ENCODE data around the gene GPX7.

GPX7 gene

GRCh38 chr1:52623812-52624211 is 21.6 kb downstream of the GPX7 start:
- no peaks in the 10 kb centered on the region for H3K9me3 ChIP-seq (ENCODE audit: control insufficient read depth, low read length)
- H3K36me3 ChIP-seq (ENCODE audit: control insufficient read depth, insufficient read depth, low read length) = no peaks in the 10 kb centered on the region
- no peaks in the 10 kb centered on the region for H3K4me1 ChIP-seq (ENCODE audit: control insufficient read depth, insufficient read depth, low read length, poor library complexity, severe bottlenecking)
- H3K27ac ChIP-seq (ENCODE audit: insufficient read depth, low read length, poor library complexity, severe bottlenecking) = no peak overlapping the region
- no peak for DNase-seq
- no peaks in the 10 kb centered on the region for H3K27me3 ChIP-seq (replicated peaks; ENCODE audit: control insufficient read depth, insufficient read depth, low read length, poor library complexity, severe bottlenecking)
- H3K4me3 ChIP-seq (ENCODE audit: insufficient read depth, low read depth, low read length, poor library complexity, severe bottlenecking) = no peak overlapping the region

GRCh38 chr1:52627028-52627427 is 24.9 kb downstream of the GPX7 start:
- Histone ChIP-seq H3K27ac (ENCODE audit: insufficient read depth, low read length, poor library complexity, severe bottlenecking) (no peak overlapping the region), H3K4me1 (ENCODE audit: control insufficient read depth, insufficient read depth, low read length, poor library complexity, severe bottlenecking) (peaks cover 8% of the 10 kb centered on the region), H3K36me3 (ENCODE audit: control insufficient read depth, insufficient read depth, low read length) (no peaks in the 10 kb centered on the region), H3K27me3 (replicated peaks; ENCODE audit: control insufficient read depth, insufficient read depth, low read length, poor library complexity, severe bottlenecking) (no peaks in the 10 kb centered on the region), H3K4me3 (ENCODE audit: insufficient read depth, low read depth, low read length, poor library complexity, severe bottlenecking) (no peak overlapping the region), H3K9me3 (ENCODE audit: control insufficient read depth, low read length) (no peaks in the 10 kb centered on the region)
- DNase-seq = no peak

- H3K9me3 ChIP-seq (ENCODE audit: control insufficient read depth, low read length) = no peaks in the 10 kb centered on the region
- no peak overlapping the region for H3K27ac ChIP-seq (ENCODE audit: insufficient read depth, low read length, poor library complexity, severe bottlenecking)
- DNase-seq = no peak
- H3K4me3 ChIP-seq (ENCODE audit: insufficient read depth, low read depth, low read length, poor library complexity, severe bottlenecking) = no peak overlapping the region
- no peaks in the 10 kb centered on the region for H3K27me3 ChIP-seq (replicated peaks; ENCODE audit: control insufficient read depth, insufficient read depth, low read length, poor library complexity, severe bottlenecking)
- peaks cover 22% of the 10 kb centered on the region for H3K4me1 ChIP-seq (ENCODE audit: control insufficient read depth, insufficient read depth, low read length, poor library complexity, severe bottlenecking)
- no peaks in the 10 kb centered on the region for H3K36me3 ChIP-seq (ENCODE audit: control insufficient read depth, insufficient read depth, low read length)
Measured at GRCh38 chr1:52628614-52629324, 26.6 kb downstream of the GPX7 start.

GRCh38 chr1:52629325-52629643 is 27.1 kb downstream of the GPX7 start:
- Histone ChIP-seq H3K27ac (ENCODE audit: insufficient read depth, low read length, poor library complexity, severe bottlenecking) (no peak overlapping the region), H3K27me3 (replicated peaks; ENCODE audit: control insufficient read depth, insufficient read depth, low read length, poor library complexity, severe bottlenecking) (no peaks in the 10 kb centered on the region), H3K9me3 (ENCODE audit: control insufficient read depth, low read length) (no peaks in the 10 kb centered on the region), H3K4me1 (ENCODE audit: control insufficient read depth, insufficient read depth, low read length, poor library complexity, severe bottlenecking) (peaks cover 28% of the 10 kb centered on the region), H3K4me3 (ENCODE audit: insufficient read depth, low read depth, low read length, poor library complexity, severe bottlenecking) (no peak overlapping the region), H3K36me3 (ENCODE audit: control insufficient read depth, insufficient read depth, low read length) (no peaks in the 10 kb centered on the region)
- no peak for DNase-seq

GRCh38 chr1:52629667-52630066 is 27.5 kb downstream of the GPX7 start:
- H3K9me3 ChIP-seq (ENCODE audit: control insufficient read depth, low read length) = no peaks in the 10 kb centered on the region
- H3K36me3 ChIP-seq (ENCODE audit: control insufficient read depth, insufficient read depth, low read length) = no peaks in the 10 kb centered on the region

GRCh38 chr1:52631759-52632331 is 29.7 kb downstream of the GPX7 start:
- DNase-seq = no peak
- H3K36me3 ChIP-seq (ENCODE audit: control insufficient read depth, insufficient read depth, low read length) = no peaks in the 10 kb centered on the region
- H3K4me3 ChIP-seq (ENCODE audit: insufficient read depth, low read depth, low read length, poor library complexity, severe bottlenecking) = peak overlapping the region; percentile 36
- H3K4me1 ChIP-seq (ENCODE audit: control insufficient read depth, insufficient read depth, low read length, poor library complexity, severe bottlenecking) = peaks cover 42% of the 10 kb centered on the region
- no peaks in the 10 kb centered on the region for H3K9me3 ChIP-seq (ENCODE audit: control insufficient read depth, low read length)
- H3K27me3 ChIP-seq (replicated peaks; ENCODE audit: control insufficient read depth, insufficient read depth, low read length, poor library complexity, severe bottlenecking) = no peaks in the 10 kb centered on the region
- peak overlapping the region; percentile 87 for H3K27ac ChIP-seq (ENCODE audit: insufficient read depth, low read length, poor library complexity, severe bottlenecking)

More at GRCh38 chr1:52629667-52630066, 27.5 kb downstream of the GPX7 start:
- H3K4me1 ChIP-seq (ENCODE audit: control insufficient read depth, insufficient read depth, low read length, poor library complexity, severe bottlenecking) = peaks cover 30% of the 10 kb centered on the region
- no peak overlapping the region for H3K4me3 ChIP-seq (ENCODE audit: insufficient read depth, low read depth, low read length, poor library complexity, severe bottlenecking)
- no peak for DNase-seq
- H3K27me3 ChIP-seq (replicated peaks; ENCODE audit: control insufficient read depth, insufficient read depth, low read length, poor library complexity, severe bottlenecking) = no peaks in the 10 kb centered on the region
- no peak overlapping the region for H3K27ac ChIP-seq (ENCODE audit: insufficient read depth, low read length, poor library complexity, severe bottlenecking)

- H3K27ac ChIP-seq (ENCODE audit: insufficient read depth, low read length, poor library complexity, severe bottlenecking) = peak within 1 kb of the TSS; percentile 87
- no peaks in the 10 kb centered on the region for H3K27me3 ChIP-seq (replicated peaks; ENCODE audit: control insufficient read depth, insufficient read depth, low read length, poor library complexity, severe bottlenecking)
- H3K9me3 ChIP-seq (ENCODE audit: control insufficient read depth, low read length) = no peaks in the 10 kb centered on the region
- peaks cover 52% of the 10 kb centered on the region for H3K4me1 ChIP-seq (ENCODE audit: control insufficient read depth, insufficient read depth, low read length, poor library complexity, severe bottlenecking)
- H3K36me3 ChIP-seq (ENCODE audit: control insufficient read depth, insufficient read depth, low read length) = no peaks in the 10 kb centered on the region
- peak within 1 kb of the TSS; percentile 52 for H3K4me3 ChIP-seq (ENCODE audit: insufficient read depth, low read depth, low read length, poor library complexity, severe bottlenecking)
- peak; percentile 45 to 57 (median 46) for DNase-seq
Measured at GRCh38 chr1:52632732-52633290, 30.6 kb downstream of the GPX7 start, which contains the start of gene SHISAL2A. TSS of gene SHISAL2A (plus strand) at chr1:52633168. CDS start at chr1:52633494, 326 bp downstream.

GRCh38 chr1:52633291-52633754 is 31.2 kb downstream of the GPX7 start:
- H3K4me1 ChIP-seq (ENCODE audit: control insufficient read depth, insufficient read depth, low read length, poor library complexity, severe bottlenecking) = peaks cover 57% of the 10 kb centered on the region

GRCh38 chr1:52634111-52634510 is 31.9 kb downstream of the GPX7 start:
- Histone ChIP-seq H3K36me3 (ENCODE audit: control insufficient read depth, insufficient read depth, low read length) (no peaks in the 10 kb centered on the region), H3K4me3 (ENCODE audit: insufficient read depth, low read depth, low read length, poor library complexity, severe bottlenecking) (peak overlapping the region; percentile 52), H3K4me1 (ENCODE audit: control insufficient read depth, insufficient read depth, low read length, poor library complexity, severe bottlenecking) (peaks cover 65% of the 10 kb centered on the region), H3K27ac (ENCODE audit: insufficient read depth, low read length, poor library complexity, severe bottlenecking) (peak overlapping the region; percentile 87), H3K9me3 (ENCODE audit: control insufficient read depth, low read length) (no peaks in the 10 kb centered on the region), H3K27me3 (replicated peaks; ENCODE audit: control insufficient read depth, insufficient read depth, low read length, poor library complexity, severe bottlenecking) (no peaks in the 10 kb centered on the region)
- DNase-seq = no peak

More at GRCh38 chr1:52633291-52633754, 31.2 kb downstream of the GPX7 start:
- H3K4me3 ChIP-seq (ENCODE audit: insufficient read depth, low read depth, low read length, poor library complexity, severe bottlenecking) = peak overlapping the region; percentile 52
- peak; percentile 5 to 18 (median 14) for DNase-seq
- peak overlapping the region; percentile 87 for H3K27ac ChIP-seq (ENCODE audit: insufficient read depth, low read length, poor library complexity, severe bottlenecking)
- no peaks in the 10 kb centered on the region for H3K27me3 ChIP-seq (replicated peaks; ENCODE audit: control insufficient read depth, insufficient read depth, low read length, poor library complexity, severe bottlenecking)
- no peaks in the 10 kb centered on the region for H3K36me3 ChIP-seq (ENCODE audit: control insufficient read depth, insufficient read depth, low read length)
- no peaks in the 10 kb centered on the region for H3K9me3 ChIP-seq (ENCODE audit: control insufficient read depth, low read length)
